ENCODE measurements around the gene ZNF816.
"Not testable (repeated sequence)": the region's sequence is repeated elsewhere in the genome, so short reads cannot be mapped to it uniquely, and the experiment has no call there.

ZNF816 gene

DNA sequence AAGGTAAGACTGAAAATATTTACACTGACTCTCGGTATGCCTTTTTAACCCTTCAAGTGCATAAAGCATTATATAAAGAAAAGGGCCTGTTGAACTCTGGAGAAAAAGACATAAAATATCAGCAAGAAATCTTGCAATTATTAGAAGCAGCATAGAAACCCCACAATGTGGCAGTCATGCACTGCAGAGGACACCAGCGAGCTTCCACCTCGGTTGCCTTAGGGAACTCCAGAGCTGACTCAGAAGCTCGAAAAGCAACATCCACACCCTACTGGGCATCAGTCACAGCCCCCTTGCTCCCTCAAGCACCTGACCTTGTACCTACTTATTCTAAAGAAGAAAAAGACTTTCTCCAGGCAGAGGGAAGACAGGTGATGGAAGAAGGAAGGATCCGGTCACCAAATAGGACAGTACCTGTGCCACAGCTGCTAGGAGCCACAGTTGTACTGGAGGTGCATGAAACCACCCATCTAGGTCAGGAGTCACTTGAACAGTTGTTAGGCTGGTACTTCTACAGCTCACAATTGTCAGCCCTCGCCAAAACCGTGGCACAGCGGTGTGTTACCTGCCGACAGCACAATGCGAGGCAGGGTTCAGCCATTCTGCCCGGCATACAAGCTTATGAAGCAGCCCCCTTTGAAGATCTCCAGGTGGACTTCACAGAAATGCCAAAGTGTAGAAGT lies 2.9 kb downstream of the ZNF816 start:
- no peak for DNase-seq

DNA sequence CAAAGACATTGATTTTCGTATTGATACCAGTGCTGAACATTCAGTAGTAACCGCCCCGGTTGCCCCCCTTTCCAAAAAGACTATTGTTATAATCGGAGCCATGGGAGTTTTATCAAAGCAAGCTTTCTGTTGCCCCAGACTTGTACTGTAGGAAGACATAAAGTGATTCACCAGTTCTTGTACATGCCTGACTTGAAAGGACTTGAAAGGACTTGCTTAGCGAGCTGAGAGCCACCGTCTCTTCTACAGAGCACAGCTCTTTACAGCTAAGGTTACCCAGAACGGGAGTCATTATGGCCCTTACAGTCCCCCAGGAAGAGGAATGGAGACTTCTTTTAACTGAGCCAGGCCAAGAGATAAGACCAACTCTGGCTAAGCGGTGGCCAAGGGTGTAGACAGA lies 5.1 kb downstream of the ZNF816 start:
- DNase-seq, result no peak

DNA sequence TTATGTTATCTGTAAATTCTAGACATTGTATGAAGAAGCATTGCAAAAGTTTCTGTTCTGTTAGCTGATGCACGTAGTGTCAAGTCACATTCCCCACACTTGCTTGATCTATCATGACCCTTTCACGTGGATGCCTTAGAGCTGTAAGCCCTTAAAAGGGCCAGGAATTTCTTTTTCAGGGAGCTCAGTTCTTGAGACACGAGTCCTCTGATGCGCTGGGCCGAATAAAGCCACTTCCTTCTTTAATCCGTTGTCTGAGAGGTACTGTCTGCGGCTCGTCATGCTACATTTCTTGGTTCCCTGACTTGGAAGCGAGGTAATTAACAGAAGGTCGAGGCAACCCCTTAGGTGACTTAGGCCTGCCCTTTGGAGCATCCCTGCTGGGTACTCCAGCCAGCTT lies 5.8 kb downstream of the ZNF816 start:
- DNase-seq, result no peak

- no peak for DNase-seq
Observed at GRCh38 chr19:52949422-52949821, 13.3 kb downstream of the ZNF816 start.

DNA sequence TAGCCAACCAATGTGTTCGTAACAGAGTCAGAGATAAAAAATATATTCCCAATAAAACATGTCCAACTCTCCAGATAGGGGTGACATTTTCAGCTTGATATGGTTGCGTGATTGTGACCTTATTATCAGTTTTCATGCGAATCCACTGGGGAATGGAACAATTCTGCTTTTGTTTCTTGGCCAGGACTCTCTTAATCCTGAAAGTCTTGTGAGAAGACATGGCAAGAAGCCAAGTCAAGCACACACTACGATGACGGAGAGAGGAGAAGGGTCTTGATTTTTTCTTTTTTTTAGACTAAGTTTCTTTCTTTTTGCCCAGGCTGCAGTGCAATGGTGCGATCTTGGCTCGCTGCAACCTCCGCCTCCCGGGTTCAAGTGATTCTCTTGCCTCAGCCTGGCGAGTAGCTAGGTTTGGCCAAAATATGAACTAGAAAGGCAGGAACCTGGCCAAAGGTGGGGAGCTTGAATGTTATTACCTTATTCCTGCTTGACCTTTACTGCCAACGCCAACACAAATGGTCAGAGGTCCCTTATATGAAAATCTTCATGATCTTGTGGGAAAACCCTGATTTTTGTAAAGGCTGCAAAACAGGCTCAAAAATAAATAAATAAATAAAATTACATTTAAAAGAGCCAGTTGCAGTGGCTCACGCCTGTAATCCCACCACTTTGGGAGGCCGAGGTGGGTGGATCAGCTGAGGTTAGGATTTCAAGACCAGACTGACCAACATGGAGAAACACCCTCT lies 14.5 kb downstream of the ZNF816 start:
- DNase-seq, result no peak

- no peak for DNase-seq
Observed at GRCh38 chr19:52946322-52947310, 16.1 kb downstream of the ZNF816 start.

- DNase-seq, result no peak
Observed at GRCh38 chr19:52945652-52946321, 16.9 kb downstream of the ZNF816 start.

GRCh38 chr19:52944703-52945493 lies 17.8 kb downstream of the ZNF816 start:
- DNase-seq, result not testable (repeated sequence)

DNA sequence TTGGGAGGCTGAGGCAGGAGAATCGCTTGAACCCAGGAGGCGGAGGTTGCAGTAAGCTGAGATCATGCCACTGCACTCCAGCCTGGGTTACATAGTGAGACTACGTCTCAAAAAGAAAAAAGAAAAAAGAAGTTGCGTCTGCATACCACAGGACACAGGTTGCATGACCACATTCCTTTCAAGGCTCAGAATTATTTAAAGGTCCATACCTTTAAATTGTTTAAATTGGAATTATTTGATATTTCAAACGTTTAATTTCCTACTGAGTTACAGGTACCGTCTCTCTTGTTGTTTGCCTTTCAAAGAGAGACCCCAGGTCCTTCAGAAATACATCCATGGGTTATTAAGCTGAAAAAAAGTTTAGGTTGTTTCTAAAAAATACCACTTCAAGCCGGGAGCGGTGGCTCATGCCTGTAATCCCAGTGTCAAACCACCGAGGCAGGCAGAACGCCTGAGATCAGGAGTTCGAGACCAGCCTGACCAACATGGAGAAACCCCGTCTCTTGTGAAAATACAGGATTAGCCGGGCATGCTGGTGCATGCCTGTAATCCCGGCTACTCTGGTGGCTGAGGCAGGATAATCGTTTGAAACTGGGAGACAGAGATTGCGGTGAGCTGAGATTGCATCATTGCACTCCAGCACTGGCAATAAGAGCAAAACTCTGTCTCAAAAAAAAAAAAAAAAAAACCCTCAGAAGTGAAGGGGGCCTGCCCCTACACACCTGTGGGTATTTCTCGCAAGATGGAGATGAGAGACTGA lies 18.6 kb downstream of the ZNF816 start:
- no peak for DNase-seq

GRCh38 chr19:52943134-52943883 lies 19.4 kb downstream of the ZNF816 start:
- no peak for DNase-seq

- no peak for DNase-seq
Observed at GRCh38 chr19:52942386-52943133, 20.1 kb downstream of the ZNF816 start.

GRCh38 chr19:52941941-52942385 lies 20.7 kb downstream of the ZNF816 start:
- no peak for DNase-seq

DNA sequence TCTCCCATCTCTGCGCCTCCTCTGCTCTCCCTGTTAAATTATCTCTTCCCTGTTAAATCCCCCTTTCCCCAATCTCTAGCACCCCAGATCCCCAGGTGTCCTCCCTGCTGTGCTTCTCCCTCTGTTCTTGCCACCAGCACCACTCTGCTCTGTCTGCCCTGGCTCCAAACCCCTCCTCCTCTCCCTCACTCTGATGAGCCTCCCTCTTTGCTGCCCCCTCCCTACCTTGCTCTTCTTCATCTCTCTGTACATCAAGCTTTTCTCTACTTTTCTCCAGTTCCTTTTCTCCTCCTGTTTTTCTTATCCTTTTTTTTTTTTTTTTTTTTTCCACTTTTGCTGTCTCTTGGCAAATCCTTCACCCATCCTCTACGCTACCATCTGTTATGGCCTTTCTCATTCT lies 21.2 kb downstream of the ZNF816 start:
- DNase-seq, result not testable (repeated sequence)

GRCh38 chr19:52940905-52941304 lies 21.8 kb downstream of the ZNF816 start:
- not testable (repeated sequence) for DNase-seq

DNA sequence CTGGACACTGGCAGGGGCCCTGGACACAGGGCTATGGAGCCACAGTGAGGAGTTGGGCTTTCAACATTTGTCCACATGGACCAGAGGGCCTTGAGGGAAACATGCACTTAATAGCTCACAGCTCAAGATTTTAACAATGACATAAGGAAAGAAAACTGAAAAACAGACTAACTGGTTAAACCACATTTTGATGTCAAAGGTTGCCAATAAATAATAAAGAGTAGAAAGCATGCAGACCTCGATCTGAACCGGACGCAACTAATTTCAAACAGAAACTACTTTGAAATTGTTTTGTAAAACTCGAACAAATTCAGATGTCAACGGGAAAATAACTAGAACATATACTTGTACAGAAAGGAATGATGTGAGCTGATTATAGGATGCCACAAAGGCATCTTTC lies 23.9 kb downstream of the ZNF816 start:
- no peak for DNase-seq

DNA sequence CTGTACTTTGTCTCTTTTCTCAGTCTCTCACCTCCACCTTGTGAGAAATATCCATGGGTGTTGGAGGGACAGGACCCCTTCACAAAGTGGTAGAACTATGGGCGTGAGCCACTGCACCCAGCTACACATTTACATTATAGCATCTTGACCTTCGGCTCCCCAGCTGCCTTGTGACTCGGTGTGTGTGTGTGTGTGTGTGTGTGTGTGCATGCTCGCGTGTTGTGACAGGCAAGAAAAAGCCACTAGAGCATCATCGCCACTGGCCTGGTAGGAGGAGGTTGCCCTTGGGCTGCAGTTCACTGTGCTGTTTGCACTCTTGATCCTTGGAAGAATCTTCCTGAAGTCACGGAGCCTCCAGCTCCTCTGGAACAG lies 25.7 kb downstream of the ZNF816 start:
- DNase-seq, result no peak

GRCh38 chr19:52936151-52936953 lies 26.3 kb downstream of the ZNF816 start:
- no peak for DNase-seq

DNA sequence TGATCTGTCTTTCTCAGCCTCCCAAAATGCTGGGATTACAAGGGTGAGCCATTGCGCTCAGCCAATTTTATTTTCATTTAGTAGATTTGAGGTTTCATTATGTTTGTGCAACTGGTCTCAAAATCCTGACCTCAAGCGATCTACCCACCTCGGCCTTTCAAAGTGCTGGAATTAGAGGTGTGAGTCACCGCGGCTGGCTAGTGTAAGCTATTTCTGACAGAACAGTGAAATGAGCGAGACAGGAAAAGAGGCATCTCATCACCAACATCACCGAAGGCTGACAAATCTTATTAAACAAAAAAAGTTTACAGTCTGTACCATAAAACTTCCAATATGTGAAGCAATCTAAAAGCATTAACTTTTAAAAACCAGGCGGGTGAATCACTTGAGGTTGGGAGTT lies 27.2 kb downstream of the ZNF816 start:
- DNase-seq, result no peak

GRCh38 chr19:52924641-52925040 lies 38.0 kb downstream of the ZNF816 start:
- not testable (repeated sequence) for DNase-seq

All from NCI-H1694 treated with DMSO at 0.1 percent for 48 hours (cell line).